Kidney tubule cell (primary cell): Measurements from ENCODE around the gene SLCO1C1.
A peak's percentile ranks its signal among the peaks of the same experiment; 100 is the strongest.

ENCODE experiments used
- DNase-seq: peaks from one replicate; pipeline ENCODE4 v3.0.0-alpha.2; 2018; ENCODE audit warnings: low spot score

Gene SLCO1C1

GRCh38 chr12:20792971-20793370 lies 97.8 kb downstream of the SLCO1C1 start:
- DNase-seq, result no peak

GRCh38 chr12:20798554-20798953 lies 103.4 kb downstream of the SLCO1C1 start:
- peak; percentile 25 for DNase-seq

- no peak for DNase-seq
Measured at GRCh38 chr12:20800160-20800559, 105.0 kb downstream of the SLCO1C1 start.

GRCh38 chr12:20801035-20801434 lies 105.9 kb downstream of the SLCO1C1 start:
- no peak for DNase-seq
